ENCODE results near the gene FOXC1.

Gene FOXC1

GRCh38 chr6:1643830-1644445, 34.2 kb downstream of the FOXC1 start:
- no peak for DNase-seq (ENCODE audit: low read depth)

- DNase-seq (ENCODE audit: low read depth) = no peak
Observed at GRCh38 chr6:1644516-1645060, 34.9 kb downstream of the FOXC1 start.

GRCh38 chr6:1645466-1646185, 35.9 kb downstream of the FOXC1 start:
- no peak for DNase-seq (ENCODE audit: low read depth)

- no peak for DNase-seq (ENCODE audit: low read depth)
Observed at GRCh38 chr6:1651362-1651761, 41.6 kb downstream of the FOXC1 start.

- DNase-seq (ENCODE audit: low read depth) = no peak
Observed at GRCh38 chr6:1652842-1653241, 43.1 kb downstream of the FOXC1 start.

- DNase-seq (ENCODE audit: low read depth) = no peak
Observed at GRCh38 chr6:1654054-1654453, 44.3 kb downstream of the FOXC1 start.

GRCh38 chr6:1657116-1657770, 47.5 kb downstream of the FOXC1 start:
- DNase-seq (ENCODE audit: low read depth) = no peak

GRCh38 chr6:1657771-1658165, 48.1 kb downstream of the FOXC1 start:
- DNase-seq (ENCODE audit: low read depth) = no peak

GRCh38 chr6:1658212-1659005, 48.7 kb downstream of the FOXC1 start:
- DNase-seq (ENCODE audit: low read depth) = no peak

- no peak for DNase-seq (ENCODE audit: low read depth)
Observed at GRCh38 chr6:1659816-1660215, 50.1 kb downstream of the FOXC1 start.

- DNase-seq (ENCODE audit: low read depth) = no peak
Observed at GRCh38 chr6:1662534-1662933, 52.8 kb downstream of the FOXC1 start.
